Fibroblast of lung (primary cell): ENCODE data around the gene FERMT2. TPM values are rescaled to one million over a fixed set of nuclear protein-coding genes. Genes with fewer than 3 reads are reported as not detected.
A peak's percentile ranks its signal among the peaks of the same experiment; 100 is the strongest.

ENCODE experiments used
- DNase-seq, 2 donors: peaks; one replicate each; pipeline versions ENCODE4 v3.0.0 to v3.0.0-alpha.2; 2010; ENCODE audit warnings: low read depth in 2 of 2
- H2AFZ ChIP-seq: 2 replicates; pipeline ENCODE4 v1.5.1; 2012; ENCODE audit warnings: low read length, control low read depth, inconsistent platforms
- H3K27ac ChIP-seq: 2 replicates; pipeline ENCODE4 v1.5.1; 2011; ENCODE audit warnings: low read length, control low read depth; ENCODE audit not compliant: insufficient read depth
- H3K27me3 ChIP-seq: 2 replicates; pipeline ENCODE4 v1.5.1; 2011; ENCODE audit warnings: mild to moderate bottlenecking, low read length; ENCODE audit not compliant: control insufficient read depth, insufficient read depth
- H3K36me3 ChIP-seq: 2 replicates; pipeline ENCODE4 v1.5.1; 2011; ENCODE audit warnings: low read length; ENCODE audit not compliant: control insufficient read depth, insufficient read depth
- H3K4me1 ChIP-seq: 2 replicates; pipeline ENCODE4 v1.5.1; 2011; ENCODE audit warnings: low read length; ENCODE audit not compliant: control insufficient read depth, insufficient read depth; ENCODE audit errors: extremely low read depth
- H3K4me2 ChIP-seq: 2 replicates; pipeline ENCODE4 v1.5.1; 2011; ENCODE audit warnings: low read length, control low read depth; ENCODE audit not compliant: insufficient read depth; ENCODE audit errors: extremely low read depth
- H3K4me3 ChIP-seq, 4 experiments: fragments of 200-600 bp in 1 of 4; sonication (generic) in 1 of 4; replicated peaks in 1 of 4; 2 replicates each; pipeline ENCODE4 v1.5.1; 2011 to 2016; ENCODE audit warnings: low read length in 4 of 4, low read depth in 3 of 4, mild to moderate bottlenecking in 3 of 4, control low read depth in 2 of 4, inconsistent platforms in 1 of 4, mixed read lengths in 1 of 4; ENCODE audit not compliant: insufficient read depth in 1 of 4; ENCODE audit errors: control extremely low read depth in 1 of 4
- H3K79me2 ChIP-seq: 2 replicates; pipeline ENCODE4 v1.5.1; 2012; ENCODE audit warnings: mild to moderate bottlenecking, low read length, inconsistent platforms; ENCODE audit not compliant: control insufficient read depth, insufficient read depth
- H3K9ac ChIP-seq: 2 replicates; pipeline ENCODE4 v1.5.1; 2011; ENCODE audit warnings: mild to moderate bottlenecking, low read length, control low read depth; ENCODE audit not compliant: insufficient read depth
- H3K9me3 ChIP-seq: 2 replicates; pipeline ENCODE4 v1.5.1; 2012; ENCODE audit warnings: low read depth, low read length; ENCODE audit not compliant: control insufficient read depth, insufficient read depth
- H4K20me1 ChIP-seq: 2 replicates; pipeline ENCODE4 v1.5.1; 2011; ENCODE audit warnings: low read length; ENCODE audit not compliant: control insufficient read depth, insufficient read depth; ENCODE audit errors: extremely low read depth
- CTCF ChIP-seq, 2 donors: IDR thresholded peaks in 1 of 2; conservative IDR thresholded peaks in 1 of 2; 1 replicate in 1 of 2; 2 replicates in 1 of 2; pipeline ENCODE4 v1.5.1; 2011 to 2012; ENCODE audit warnings: low read length in 2 of 2, control low read depth in 1 of 2, inconsistent platforms in 1 of 2, low read depth in 1 of 2, mild to moderate bottlenecking in 1 of 2
- EZH2 ChIP-seq: IDR thresholded peaks from 2 replicates; pipeline ENCODE4 v1.5.1; 2012; ENCODE audit warnings: low read length, control low read depth, mild to moderate bottlenecking; ENCODE audit errors: missing control alignments
- polyA plus RNA-seq, 2 donors: library from polyadenylated mRNA; depleted of rRNA in 1 of 2; stranded (reverse) in 1 of 2; unstranded in 1 of 2; fragments of >200 nt; gene quantifications; 2 replicates each; pipeline ENCODE4 v1.2.1, GENCODE V29; 2011 to 2012; ENCODE audit warnings: missing spikeins in 1 of 2
- total RNA-seq: library from RNA; depleted of rRNA; stranded (reverse); fragments of >200 nt; gene quantifications from 2 replicates; pipeline ENCODE4 v1.2.1, GENCODE V29; 2014

The FERMT2 gene
- total and polyA plus RNA-seq, 2 donors (not counting 1 experiment from before 2014, with no cell fraction given), result 111 to 439 TPM

GRCh38 chr14:52987514-52987913 is 36.7 kb upstream of the FERMT2 start:
- Histone ChIP-seq H3K4me3 (no peak overlapping the region), H3K79me2 (no peaks in the 10 kb centered on the region), H3K4me2 (no peak overlapping the region), H3K9ac (no peak overlapping the region), H3K27me3 (no peaks in the 10 kb centered on the region), H3K36me3 (no peaks in the 10 kb centered on the region), H4K20me1 (no peaks in the 10 kb centered on the region), H3K9me3 (no peaks in the 10 kb centered on the region), H3K4me1 (no peaks in the 10 kb centered on the region), H3K27ac (no peak overlapping the region), H2AFZ (no peak overlapping the region)
- TF ChIP-seq CTCF (conservative IDR thresholded peaks at IDR 0.05 in 1 of 2, IDR thresholded peaks at IDR 0.05 in 1 of 2; ENCODE audit: low read depth in 1 of 2, low read length in 2 of 2) (no peak), EZH2 (no peak)
- DNase-seq, result peak in 1 of 2 donors; percentile 40

GRCh38 chr14:52987042-52987441 is 36.2 kb upstream of the FERMT2 start:
- Histone ChIP-seq H3K4me3 (no peak overlapping the region), H3K9me3 (no peaks in the 10 kb centered on the region), H3K79me2 (no peaks in the 10 kb centered on the region), H3K4me1 (no peaks in the 10 kb centered on the region), H2AFZ (no peak overlapping the region), H3K27me3 (no peaks in the 10 kb centered on the region), H3K4me2 (no peak overlapping the region), H3K36me3 (no peaks in the 10 kb centered on the region), H4K20me1 (no peaks in the 10 kb centered on the region), H3K9ac (no peak overlapping the region), H3K27ac (no peak overlapping the region)
- no peak for DNase-seq
- TF ChIP-seq EZH2 (no peak), CTCF (conservative IDR thresholded peaks at IDR 0.05 in 1 of 2, IDR thresholded peaks at IDR 0.05 in 1 of 2; ENCODE audit: low read depth in 1 of 2, low read length in 2 of 2) (no peak)

GRCh38 chr14:52977798-52978197 is 26.9 kb upstream of the FERMT2 start:
- no peak overlapping the region for H3K4me3 ChIP-seq
- H3K27me3 ChIP-seq, result no peaks in the 10 kb centered on the region
- no peak overlapping the region for H2AFZ ChIP-seq
- no peak overlapping the region for H3K27ac ChIP-seq
- H3K9me3 ChIP-seq, result no peaks in the 10 kb centered on the region
- no peaks in the 10 kb centered on the region for H3K79me2 ChIP-seq
- no peak overlapping the region for H3K9ac ChIP-seq
- TF ChIP-seq EZH2, result no peak
- no peak for TF ChIP-seq CTCF (conservative IDR thresholded peaks at IDR 0.05 in 1 of 2, IDR thresholded peaks at IDR 0.05 in 1 of 2; ENCODE audit: low read depth in 1 of 2, low read length in 2 of 2)
- H3K4me1 ChIP-seq, result no peaks in the 10 kb centered on the region
- H4K20me1 ChIP-seq, result no peaks in the 10 kb centered on the region
- no peak overlapping the region for H3K4me2 ChIP-seq
- no peaks in the 10 kb centered on the region for H3K36me3 ChIP-seq
- DNase-seq, result peak in 1 of 2 donors; percentile 13
